K562 (cell line): ENCODE measurements around the gene NR2F6. TPM values are rescaled to one million over a fixed set of nuclear protein-coding genes. Genes with fewer than 3 reads are reported as not detected.
A peak's percentile ranks its signal among the peaks of the same experiment; 100 is the strongest.

Experiments used
- CREM ChIP-seq: IDR thresholded peaks from 2 replicates; pipeline ENCODE4 v1.6.1; 2014; ENCODE audit warnings: antibody characterized with exemption, low read depth
- EGR1 ChIP-seq: fragments of 450-650 bp; conservative IDR thresholded peaks from 2 replicates; pipeline ENCODE4 v1.6.1; 2017; ENCODE audit warnings: mild to moderate bottlenecking
- FOXP1 ChIP-seq: sonication (generic); formaldehyde crosslinking; IDR thresholded peaks from 2 replicates; pipeline ENCODE4 v1.8.0; 2022; ENCODE audit warnings: mild to moderate bottlenecking, missing genetic modification reagents
- KLF13 ChIP-seq: fragments of 450-650 bp; IDR thresholded peaks from 2 replicates; pipeline ENCODE4 v1.6.1; 2016; ENCODE audit warnings: missing genetic modification characterization, low read depth, mild to moderate bottlenecking, missing compliant biosample characterization, moderate library complexity, borderline replicate concordance
- NBN ChIP-seq: fragments of 450-650 bp; IDR thresholded peaks from 2 replicates; pipeline ENCODE4 v1.6.1; 2016; ENCODE audit warnings: low read depth, mild to moderate bottlenecking
- POLR2A ChIP-seq: fragments of 450-650 bp; conservative IDR thresholded peaks from 2 replicates; pipeline ENCODE4 v1.6.1; 2016
- POLR2AphosphoS2 ChIP-seq: IDR thresholded peaks from 2 replicates; pipeline ENCODE4 v1.6.1; 2012; ENCODE audit warnings: low read length, improper control_type of control experiment
- POLR2G ChIP-seq: fragments of 200-400 bp; formaldehyde crosslinking; IDR thresholded peaks from 2 replicates; pipeline ENCODE4 v1.6.1; 2017; ENCODE audit warnings: low read depth, mild to moderate bottlenecking, antibody characterized with exemption, low read length, moderate library complexity
- POLR3G ChIP-seq: IDR thresholded peaks from 2 replicates; pipeline ENCODE4 v1.6.1; 2011; ENCODE audit not compliant: insufficient read length, insufficient replicate concordance; ENCODE audit errors: extremely low read depth
- RBFOX2 ChIP-seq: fragments of 200-400 bp; formaldehyde crosslinking; IDR thresholded peaks from 2 replicates; pipeline ENCODE4 v1.6.1; 2017; ENCODE audit warnings: low read depth, mild to moderate bottlenecking, low read length, moderate library complexity
- RBM14 ChIP-seq: fragments of 200-400 bp; formaldehyde crosslinking; IDR thresholded peaks from 2 replicates; pipeline ENCODE4 v1.6.1; 2018; ENCODE audit warnings: low read depth, mild to moderate bottlenecking, low read length, moderate library complexity, borderline replicate concordance; ENCODE audit not compliant: insufficient read depth
- SIN3A ChIP-seq, 2 experiments: fragments of 150-350 bp in 1 of 2; IDR thresholded peaks; 2 replicates each; pipeline ENCODE4 v1.6.1; 2011 to 2016; ENCODE audit warnings: borderline replicate concordance in 2 of 2, low read depth in 2 of 2, low read length in 2 of 2, mild to moderate bottlenecking in 2 of 2, moderate library complexity in 2 of 2; ENCODE audit not compliant: control insufficient read depth in 1 of 2
- SP1 ChIP-seq: sonication (generic); formaldehyde crosslinking; IDR thresholded peaks from 2 replicates; pipeline ENCODE4 v1.8.1; 2022; ENCODE audit warnings: mild to moderate bottlenecking, missing genetic modification reagents
- ZBTB7A ChIP-seq: IDR thresholded peaks from 2 replicates; pipeline ENCODE4 v1.6.1; 2011; ENCODE audit warnings: low read depth, mild to moderate bottlenecking, low read length, moderate library complexity, borderline replicate concordance; ENCODE audit not compliant: control insufficient read depth
- polyA plus RNA-seq, 8 experiments: library from polyadenylated mRNA; depleted of rRNA in 4 of 8; stranded (reverse) in 5 of 8; unstranded in 3 of 8; fragments of >200 nt; fragmentation: Nextera tagmentation in 2 of 8; fragmentation: Illumina TruSeq in 1 of 8; extraction: Ambion mirVana in 2 of 8; extraction: Trizol in 1 of 8; gene quantifications; 2 replicates each; pipeline versions ENCODE4 v1.2.1 to v1.2.3, GENCODE V29; 2011 to 2014; ENCODE audit warnings: inconsistent platforms in 1 of 8, missing spikeins in 1 of 8
- total RNA-seq, 7 experiments: library from RNA; depleted of rRNA in 6 of 7; stranded (reverse); fragments of >200 nt in 6 of 7; fragmentation: Illumina TruSeq in 2 of 7; extraction: Trizol in 2 of 7; gene quantifications; 2 replicates each; pipeline versions ENCODE4 v1.2.1 to v1.2.3, GENCODE V29; 2011 to 2021; ENCODE audit warnings: low replicate concordance in 1 of 7
- TF ChIP-seq, protein P1 (sequence below): fragments of 250-450 bp; sonication (Bioruptor Pico); IDR thresholded peaks from 2 replicates; pipeline ENCODE4 v1.9.0; 2021; ENCODE audit warnings: mild to moderate bottlenecking, inconsistent platforms
- TF ChIP-seq, protein P2 (sequence below): fragments of 250-450 bp; sonication (Bioruptor Pico); IDR thresholded peaks from 2 replicates; pipeline ENCODE4 v1.5.0; 2020; ENCODE audit warnings: mild to moderate bottlenecking, borderline replicate concordance
- TF ChIP-seq, protein P3 (sequence below): fragments of 450-650 bp; formaldehyde crosslinking; IDR thresholded peaks from 2 replicates; pipeline ENCODE4 v1.4.0; 2022; ENCODE audit warnings: missing genetic modification characterization

The NR2F6 gene
- total and polyA plus RNA-seq, 9 of the 15 experiments (the other 6 are each of a cell fraction or from before 2014, with no cell fraction given) = 0.76 to 97.5 (median 18.8) TPM

- TF ChIP-seq, protein P1, sequence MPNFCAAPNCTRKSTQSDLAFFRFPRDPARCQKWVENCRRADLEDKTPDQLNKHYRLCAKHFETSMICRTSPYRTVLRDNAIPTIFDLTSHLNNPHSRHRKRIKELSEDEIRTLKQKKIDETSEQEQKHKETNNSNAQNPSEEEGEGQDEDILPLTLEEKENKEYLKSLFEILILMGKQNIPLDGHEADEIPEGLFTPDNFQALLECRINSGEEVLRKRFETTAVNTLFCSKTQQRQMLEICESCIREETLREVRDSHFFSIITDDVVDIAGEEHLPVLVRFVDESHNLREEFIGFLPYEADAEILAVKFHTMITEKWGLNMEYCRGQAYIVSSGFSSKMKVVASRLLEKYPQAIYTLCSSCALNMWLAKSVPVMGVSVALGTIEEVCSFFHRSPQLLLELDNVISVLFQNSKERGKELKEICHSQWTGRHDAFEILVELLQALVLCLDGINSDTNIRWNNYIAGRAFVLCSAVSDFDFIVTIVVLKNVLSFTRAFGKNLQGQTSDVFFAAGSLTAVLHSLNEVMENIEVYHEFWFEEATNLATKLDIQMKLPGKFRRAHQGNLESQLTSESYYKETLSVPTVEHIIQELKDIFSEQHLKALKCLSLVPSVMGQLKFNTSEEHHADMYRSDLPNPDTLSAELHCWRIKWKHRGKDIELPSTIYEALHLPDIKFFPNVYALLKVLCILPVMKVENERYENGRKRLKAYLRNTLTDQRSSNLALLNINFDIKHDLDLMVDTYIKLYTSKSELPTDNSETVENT (CRISPR knock-in tag) = 0 out of 2 replicates have a peak, but pooled peaks have one; percentile 13
- peak; percentile 35; the same call in 1 of the 2 replicates for TF ChIP-seq CREM
- TF ChIP-seq RBFOX2 = peak; percentile 66
- peak in 1 of 2 experiments; percentile 35; a peak in 1 of 4 replicates for TF ChIP-seq SIN3A (IDR thresholded peaks at IDR 0.05; ENCODE audit: borderline replicate concordance in 2 of 2, control insufficient read depth in 1 of 2, low read depth in 2 of 2, low read length in 2 of 2)
- peak; percentile 71; the same call in 1 of the 2 replicates for TF ChIP-seq KLF13
- TF ChIP-seq POLR2AphosphoS2 = peak; percentile 47; the same call in 1 of the 2 replicates
- no peak for TF ChIP-seq POLR3G
- 0 out of 2 replicates have a peak, but pooled peaks have one; percentile 58 for TF ChIP-seq RBM14
- peak; percentile 34; the same call in 1 of the 2 replicates for TF ChIP-seq POLR2A
- TF ChIP-seq, protein P2, sequence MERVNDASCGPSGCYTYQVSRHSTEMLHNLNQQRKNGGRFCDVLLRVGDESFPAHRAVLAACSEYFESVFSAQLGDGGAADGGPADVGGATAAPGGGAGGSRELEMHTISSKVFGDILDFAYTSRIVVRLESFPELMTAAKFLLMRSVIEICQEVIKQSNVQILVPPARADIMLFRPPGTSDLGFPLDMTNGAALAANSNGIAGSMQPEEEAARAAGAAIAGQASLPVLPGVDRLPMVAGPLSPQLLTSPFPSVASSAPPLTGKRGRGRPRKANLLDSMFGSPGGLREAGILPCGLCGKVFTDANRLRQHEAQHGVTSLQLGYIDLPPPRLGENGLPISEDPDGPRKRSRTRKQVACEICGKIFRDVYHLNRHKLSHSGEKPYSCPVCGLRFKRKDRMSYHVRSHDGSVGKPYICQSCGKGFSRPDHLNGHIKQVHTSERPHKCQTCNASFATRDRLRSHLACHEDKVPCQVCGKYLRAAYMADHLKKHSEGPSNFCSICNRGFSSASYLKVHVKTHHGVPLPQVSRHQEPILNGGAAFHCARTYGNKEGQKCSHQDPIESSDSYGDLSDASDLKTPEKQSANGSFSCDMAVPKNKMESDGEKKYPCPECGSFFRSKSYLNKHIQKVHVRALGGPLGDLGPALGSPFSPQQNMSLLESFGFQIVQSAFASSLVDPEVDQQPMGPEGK = no peak
- TF ChIP-seq, protein P3, sequence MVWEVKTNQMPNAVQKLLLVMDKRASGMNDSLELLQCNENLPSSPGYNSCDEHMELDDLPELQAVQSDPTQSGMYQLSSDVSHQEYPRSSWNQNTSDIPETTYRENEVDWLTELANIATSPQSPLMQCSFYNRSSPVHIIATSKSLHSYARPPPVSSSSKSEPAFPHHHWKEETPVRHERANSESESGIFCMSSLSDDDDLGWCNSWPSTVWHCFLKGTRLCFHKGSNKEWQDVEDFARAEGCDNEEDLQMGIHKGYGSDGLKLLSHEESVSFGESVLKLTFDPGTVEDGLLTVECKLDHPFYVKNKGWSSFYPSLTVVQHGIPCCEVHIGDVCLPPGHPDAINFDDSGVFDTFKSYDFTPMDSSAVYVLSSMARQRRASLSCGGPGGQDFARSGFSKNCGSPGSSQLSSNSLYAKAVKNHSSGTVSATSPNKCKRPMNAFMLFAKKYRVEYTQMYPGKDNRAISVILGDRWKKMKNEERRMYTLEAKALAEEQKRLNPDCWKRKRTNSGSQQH (CRISPR knock-in tag) = 0 out of 2 replicates have a peak, but pooled peaks have one; percentile 50
- no peak for TF ChIP-seq NBN
- peak; percentile 80; the same call in 1 of the 2 replicates for TF ChIP-seq ZBTB7A
- TF ChIP-seq POLR2G = peak; percentile 67
- no peak for TF ChIP-seq EGR1
- TF ChIP-seq SP1 = peak; percentile 89
- TF ChIP-seq FOXP1 (CRISPR knock-in tag) = 0 out of 2 replicates have a peak, but pooled peaks have one; percentile 34
Measured at GRCh38 chr19:17294051-17294891, 48.6 kb upstream of the NR2F6 start (continued).
